Medulla oblongata (tissue), 1 donor: Measurements from ENCODE around the gene TMEM238L.
"Not testable (repeated sequence)": the region's sequence is repeated elsewhere in the genome, so short reads cannot be mapped to it uniquely, and the experiment has no call there.

ENCODE experiments used
- DNase-seq: peaks from one replicate; pipeline ENCODE4 v3.0.0-alpha.2; 2015; ENCODE audit errors: extremely low spot score

Gene TMEM238L, protein sequence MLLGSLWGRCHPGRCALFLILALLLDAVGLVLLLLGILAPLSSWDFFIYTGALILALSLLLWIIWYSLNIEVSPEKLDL

DNA sequence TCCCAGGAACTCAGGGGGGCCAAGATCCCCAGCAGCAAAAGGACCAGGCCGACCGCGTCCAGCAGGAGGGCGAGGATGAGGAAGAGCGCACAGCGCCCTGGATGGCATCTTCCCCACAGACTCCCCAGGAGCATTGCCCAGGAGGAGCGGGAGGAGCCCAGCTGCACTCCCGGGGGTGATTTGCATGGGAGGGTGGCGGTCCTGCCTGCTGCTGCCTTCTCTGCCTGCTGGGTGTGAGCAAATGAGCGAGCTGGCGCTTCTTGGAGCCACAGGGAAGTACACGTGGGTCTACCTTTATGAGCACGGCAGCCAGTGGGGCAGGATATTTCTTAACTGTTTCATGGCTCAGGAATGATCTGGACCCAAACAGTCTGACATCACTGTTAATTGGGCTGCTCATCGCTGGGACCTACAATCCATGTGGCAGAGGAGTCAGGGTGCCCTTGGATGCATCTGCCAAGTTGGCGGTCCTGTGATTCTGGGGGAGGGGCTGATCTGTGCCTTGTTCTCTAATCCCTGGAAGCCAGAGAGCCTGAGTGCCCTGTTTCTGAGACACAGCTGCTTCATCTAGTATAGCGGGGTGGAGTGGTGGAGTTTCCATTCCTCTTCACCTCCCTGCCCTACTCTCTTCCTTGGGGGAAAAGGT lies at the start of gene TMEM238L:
Gene TMEM238L (minus strand): TSS at position 270 of the 646 bp plus-strand sequence. CDS start 136 bp downstream, at position 134.
- no peak for DNase-seq

DNA sequence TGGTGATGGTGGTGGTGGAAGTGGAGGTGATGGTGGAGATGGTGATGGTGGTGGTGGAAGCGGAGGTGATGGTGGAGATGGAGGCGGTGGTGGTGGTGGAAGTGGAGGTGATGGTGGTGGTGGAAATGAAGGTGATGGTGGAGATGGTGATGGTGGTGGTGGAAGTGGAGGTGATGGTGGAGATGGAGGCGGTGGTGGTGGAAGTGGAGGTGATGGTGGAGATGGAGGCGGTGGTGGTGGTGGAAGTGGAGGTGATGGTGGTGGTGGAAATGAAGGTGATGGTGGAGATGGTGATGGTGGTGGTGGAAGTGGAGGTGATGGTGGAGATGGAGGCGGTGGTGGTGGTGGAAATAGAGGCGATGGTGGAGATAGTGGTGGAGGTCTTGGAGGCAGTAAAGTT lies 42.7 kb upstream of the TMEM238L start:
- DNase-seq, result not testable (repeated sequence)

DNA sequence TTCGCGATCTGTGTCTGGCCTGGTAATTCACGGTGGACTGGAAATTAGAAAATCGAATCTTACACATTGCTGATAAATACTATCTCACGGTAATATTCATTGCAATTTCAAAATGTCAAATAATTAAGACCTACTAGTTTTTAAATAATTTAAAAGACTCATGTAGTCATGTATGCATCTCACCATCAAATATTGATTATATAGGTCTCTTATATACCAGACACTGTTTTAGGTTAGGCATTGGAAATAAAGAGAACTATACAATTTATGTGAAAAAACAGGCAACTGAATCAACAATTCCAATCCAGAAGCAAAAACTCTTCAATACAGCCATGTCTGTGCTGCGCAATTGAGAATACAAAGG lies 41.5 kb upstream of the TMEM238L start:
- DNase-seq, result no peak

DNA sequence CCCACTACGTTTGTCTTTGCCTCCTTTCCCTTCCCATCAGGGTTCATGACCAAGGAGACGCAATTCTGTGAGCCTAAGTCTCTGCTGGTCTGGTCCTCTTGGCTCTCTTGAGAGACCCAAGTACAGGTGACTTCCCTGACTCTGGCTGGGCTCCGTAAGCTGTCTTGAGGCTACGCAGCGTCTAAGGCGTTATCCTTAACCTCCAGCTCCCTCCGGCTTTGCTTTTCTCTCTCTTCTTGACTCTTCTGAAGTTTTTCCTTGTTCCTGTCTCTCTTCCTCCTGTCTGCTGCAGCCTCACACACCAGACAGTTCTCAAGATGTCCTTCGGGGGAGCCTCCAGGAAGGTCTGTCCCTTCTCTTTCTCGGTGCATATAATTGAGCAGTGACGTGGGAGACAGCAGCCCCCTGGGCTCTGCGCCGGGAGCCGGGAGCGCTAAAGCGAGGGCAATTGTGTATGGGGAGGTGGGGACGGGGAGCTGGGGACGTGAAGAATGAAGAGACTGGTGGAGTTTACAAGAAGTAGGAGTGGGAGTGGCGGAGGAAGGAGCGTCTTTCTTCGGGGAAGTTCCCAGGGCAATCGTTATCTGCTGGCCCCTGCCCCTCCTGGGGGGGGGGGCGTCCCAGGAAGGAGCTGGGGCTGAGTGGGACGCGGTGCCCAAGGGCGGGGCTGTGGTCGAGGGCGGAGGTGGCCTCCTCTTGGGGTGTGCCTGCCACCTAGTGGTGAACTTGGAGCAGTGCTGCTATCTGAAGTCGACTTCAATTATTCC lies 40.9 kb upstream of the TMEM238L start:
- peak; percentile 87 for DNase-seq

DNA sequence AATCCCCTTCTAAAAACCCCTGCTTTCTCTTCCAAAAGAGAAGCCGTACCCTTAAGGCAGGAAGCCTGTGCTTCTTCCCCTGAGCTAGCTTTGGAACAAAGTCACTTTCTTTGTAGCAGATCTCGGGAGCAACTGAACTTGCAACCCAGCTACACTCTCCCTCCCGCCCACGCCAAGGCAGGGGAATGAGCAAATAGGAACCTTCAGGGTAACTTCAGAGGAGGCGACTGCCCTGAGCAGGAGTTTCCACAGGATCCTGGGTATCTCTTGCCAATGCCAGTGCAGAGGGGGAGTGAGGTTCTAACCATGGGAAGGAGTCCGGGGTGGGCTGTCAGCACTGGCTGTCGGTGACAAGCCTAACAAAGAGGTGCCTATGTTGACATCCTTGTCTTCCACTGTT lies 39.9 kb upstream of the TMEM238L start:
- DNase-seq, result peak; percentile 45

DNA sequence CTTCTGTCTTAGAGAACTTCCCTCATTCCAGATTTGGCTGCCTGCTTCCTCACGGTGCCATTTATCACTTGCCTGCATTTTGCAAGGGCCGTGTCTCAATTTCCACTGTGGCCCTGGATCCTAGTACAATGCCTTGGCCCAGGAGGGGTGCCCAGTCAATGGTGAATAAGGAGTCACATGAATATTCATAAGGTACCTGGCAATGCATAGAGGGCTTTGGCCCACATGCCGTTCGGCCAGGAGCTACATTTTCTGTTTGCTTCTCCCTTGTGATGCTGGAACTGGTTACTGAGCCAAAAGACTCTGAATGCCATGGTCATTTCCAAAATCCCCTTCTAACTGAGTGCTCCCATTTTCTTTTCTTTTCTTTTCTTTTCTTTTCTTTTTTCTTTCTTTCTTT lies 38.8 kb upstream of the TMEM238L start:
- peak; percentile 87 for DNase-seq

DNA sequence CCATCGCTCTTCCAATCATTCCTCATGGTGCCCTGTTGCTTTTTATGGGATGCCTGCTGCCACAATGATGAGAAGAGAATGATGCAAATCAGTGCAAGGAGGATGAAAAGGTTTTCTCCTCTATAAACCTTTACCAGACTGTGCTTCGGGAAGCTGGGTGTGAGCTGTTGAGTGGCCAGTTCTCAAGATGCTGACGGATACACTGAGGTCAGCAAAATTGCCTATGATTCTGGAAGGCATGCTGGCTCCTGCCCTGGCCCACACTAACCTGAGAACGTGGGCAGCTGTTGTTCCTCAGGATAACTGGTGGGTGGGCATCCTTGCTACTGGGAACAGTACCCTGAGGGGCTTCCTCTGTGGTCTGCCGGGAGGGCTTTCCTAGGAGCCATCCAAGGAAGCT lies 34.8 kb upstream of the TMEM238L start:
- no peak for DNase-seq

DNA sequence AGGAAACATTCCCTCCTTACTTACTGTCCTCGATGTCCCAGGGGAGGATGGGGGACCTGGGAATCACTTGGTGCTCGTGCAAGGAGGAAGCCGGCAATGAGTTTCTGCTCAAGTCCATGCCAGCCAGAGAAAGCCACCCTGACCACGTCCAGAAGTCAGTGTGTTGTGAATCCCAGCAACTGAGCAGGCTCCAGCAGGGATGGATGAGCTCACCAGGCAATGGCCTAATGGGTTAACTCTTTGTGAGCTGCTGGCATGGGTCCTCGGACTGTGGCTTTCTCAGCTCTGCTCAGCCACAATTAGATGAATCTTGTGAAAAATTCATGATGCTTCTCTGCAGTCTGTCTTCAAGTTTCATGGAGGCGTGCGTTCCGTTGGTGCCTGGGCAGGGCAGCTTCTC lies 34.0 kb upstream of the TMEM238L start, which contains the start of gene PIRT:
Gene PIRT (minus strand): TSS at position 167 of the 400 bp plus-strand sequence. CDS start 12,442 bp downstream, outside the sequence.
- peak; percentile 32 for DNase-seq

DNA sequence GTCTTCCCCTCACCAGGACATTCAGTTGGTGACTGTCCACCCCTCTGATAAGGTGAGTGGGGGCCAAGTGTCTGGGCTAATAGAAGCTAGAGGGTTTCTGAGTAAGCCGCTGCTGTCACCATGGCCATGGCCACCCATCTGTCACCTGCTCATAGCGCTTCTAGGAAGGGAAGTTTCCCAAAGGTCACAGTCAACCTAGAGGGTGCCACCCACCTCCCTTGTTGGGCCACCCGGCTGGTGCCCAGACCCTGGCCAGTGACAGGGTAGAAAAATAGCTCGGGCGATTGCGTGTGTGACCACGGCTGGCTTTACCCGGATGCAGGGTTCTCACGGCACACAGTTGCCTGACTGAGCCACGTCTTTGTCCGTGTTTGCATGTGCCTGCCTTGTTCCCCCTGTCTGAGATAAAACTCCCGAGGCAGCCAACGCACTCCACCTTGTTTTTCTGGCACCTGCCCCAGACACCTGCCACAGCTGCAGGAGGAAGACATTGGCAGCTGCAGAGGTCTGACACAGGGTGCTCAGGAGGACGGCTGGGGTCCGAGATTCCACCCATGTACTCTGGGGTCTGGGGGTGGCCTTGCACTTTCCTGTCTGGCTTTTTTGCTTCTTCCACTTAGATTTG lies 33.2 kb upstream of the TMEM238L start:
- DNase-seq, result no peak

DNA sequence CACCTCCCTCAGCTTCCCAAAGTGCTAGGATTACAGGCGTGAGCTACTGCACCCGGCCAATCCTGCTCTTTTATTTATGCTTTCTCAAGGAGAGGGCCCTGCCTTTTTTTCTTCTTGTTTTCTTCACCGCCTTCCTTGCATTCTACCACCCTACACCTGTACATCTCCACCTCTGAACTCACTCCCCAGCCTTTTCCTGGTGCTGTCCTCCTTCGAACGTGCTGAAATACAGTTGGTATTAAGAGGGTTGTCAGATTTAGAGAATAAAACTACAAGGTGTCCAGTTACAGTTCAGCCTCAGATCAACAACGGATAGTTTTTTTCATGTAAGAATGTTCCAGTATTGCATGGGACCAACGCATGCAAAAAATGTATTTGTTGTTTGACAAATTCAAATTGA lies 32.2 kb upstream of the TMEM238L start:
- DNase-seq, result no peak

DNA sequence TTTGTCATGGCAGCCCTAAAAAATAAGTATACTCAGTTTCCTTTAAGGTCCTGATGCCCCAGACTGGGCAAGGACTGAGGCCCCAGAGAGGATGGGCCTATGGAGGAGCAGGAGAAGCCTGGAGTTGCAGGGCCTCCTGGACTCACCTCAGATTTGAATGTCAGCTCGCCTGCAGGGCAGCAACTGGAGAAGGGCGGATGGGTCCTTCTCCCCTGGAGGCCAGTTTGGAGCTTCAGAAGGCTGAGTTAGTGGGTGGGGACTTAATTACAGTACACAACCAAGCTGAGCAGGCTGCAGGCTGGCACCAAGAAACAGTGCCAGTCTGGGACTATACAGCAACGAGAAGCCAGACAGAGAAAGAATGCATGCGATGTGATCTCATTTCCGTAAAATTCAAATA lies 27.8 kb upstream of the TMEM238L start:
- no peak for DNase-seq

DNA sequence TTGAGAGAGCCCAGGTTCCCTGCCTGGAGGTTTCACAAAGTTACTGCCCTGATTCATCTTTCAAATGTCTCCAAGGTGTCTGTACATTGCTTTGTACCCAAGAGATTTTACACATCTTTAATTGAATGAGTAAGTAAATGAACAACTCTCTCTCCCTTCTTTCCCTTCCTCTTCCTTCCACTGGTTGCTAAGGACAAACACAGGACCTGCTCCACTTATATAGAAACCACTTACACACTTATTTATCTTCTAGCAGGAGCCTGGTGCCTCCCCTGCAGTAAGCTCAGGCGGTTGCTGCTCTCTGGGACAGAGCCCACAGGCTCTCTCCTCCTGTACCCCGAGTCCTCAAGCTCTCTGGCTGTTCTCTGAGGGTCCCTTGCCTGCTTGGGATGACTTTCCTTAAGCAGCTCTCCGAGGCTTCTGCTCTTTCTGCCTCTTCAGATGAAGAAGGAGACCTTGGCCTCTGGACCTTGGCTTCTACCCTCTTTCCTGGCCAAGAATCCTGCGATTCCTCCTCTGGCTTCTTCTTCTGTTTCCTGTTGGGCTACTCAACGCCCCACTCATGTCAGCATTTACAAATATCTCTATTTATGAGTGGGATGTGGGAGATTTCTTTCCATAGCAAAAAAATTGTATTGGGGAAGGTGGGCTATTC lies 24.1 kb upstream of the TMEM238L start:
- DNase-seq, result no peak

DNA sequence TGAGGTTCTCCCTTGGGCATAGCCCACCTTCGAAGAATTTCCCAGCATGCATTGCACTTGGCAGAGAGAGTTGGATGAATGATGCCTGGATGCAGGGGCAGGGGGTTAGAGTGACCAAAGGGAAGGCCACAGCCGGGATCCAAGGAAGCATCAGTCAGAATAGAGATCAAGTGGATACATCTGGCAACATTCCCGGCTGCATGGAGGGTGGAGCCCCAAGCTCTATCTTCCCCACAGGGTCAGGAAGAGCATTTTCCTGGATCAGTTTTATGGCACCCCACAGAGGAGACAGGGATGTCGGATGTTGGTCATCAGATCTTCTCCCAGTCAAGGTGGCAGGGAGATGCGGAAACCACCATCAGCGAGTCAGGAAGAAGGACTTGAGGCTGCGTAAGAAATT lies 21.0 kb upstream of the TMEM238L start:
- no peak for DNase-seq

DNA sequence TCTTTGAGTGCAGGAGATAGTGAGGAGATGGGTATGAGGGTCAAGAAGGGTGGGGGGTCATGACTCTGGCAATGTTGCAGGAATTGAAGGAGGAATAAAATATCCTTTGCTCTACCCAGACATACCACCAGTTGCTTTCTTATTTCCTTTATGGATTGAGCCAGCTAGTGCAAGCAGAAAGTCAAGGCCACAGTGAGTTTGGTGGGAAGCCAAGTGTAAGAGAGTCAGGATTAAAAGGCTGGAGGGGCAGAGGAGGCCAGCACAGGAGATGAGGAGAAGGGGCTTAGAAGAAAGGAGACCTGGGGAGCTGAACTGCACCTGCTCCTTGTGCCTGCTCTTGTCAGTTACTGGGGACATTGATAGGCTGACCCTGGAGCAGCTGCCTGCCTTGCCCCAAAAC lies 17.9 kb upstream of the TMEM238L start:
- DNase-seq, result no peak

DNA sequence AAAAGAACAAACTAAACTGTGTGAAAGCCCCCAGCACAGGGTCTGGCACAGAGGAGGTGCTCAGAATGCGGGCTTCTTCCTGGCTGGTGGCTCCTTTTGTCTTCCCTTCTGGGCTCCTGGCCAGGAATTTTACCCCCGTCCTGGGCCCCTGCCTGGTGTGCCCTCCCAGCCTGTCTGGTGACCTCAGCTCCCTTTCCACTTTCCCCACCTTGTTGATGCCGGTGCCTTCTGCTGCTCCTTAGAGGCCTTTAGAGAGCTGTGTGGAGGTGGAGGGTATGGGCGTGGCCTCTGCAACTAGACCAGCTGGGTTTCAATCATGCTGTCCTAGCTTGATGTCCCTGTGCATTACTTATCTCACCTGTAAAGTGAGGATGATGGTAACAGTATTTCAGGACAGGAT lies 17.2 kb upstream of the TMEM238L start:
- no peak for DNase-seq

DNA sequence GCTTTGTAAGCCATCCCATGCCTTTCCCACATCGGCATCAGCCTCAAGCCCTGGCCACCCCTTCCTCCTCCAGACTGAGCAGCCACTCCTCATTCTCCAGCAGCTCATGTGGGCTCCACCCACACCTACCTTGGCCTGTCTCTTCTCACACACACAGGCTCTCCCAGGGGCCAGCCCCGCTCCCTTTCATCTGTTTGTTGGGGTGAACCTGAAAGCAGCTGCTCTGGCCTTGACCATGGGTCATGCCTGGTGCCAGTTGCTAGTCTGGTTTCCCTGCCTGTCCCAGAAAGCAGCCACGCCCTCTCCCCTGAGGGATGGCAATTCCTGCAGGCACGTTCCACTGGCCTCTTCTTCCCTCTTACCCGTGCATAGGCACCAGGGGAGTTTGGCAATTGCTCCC lies 11.4 kb upstream of the TMEM238L start:
- no peak for DNase-seq

DNA sequence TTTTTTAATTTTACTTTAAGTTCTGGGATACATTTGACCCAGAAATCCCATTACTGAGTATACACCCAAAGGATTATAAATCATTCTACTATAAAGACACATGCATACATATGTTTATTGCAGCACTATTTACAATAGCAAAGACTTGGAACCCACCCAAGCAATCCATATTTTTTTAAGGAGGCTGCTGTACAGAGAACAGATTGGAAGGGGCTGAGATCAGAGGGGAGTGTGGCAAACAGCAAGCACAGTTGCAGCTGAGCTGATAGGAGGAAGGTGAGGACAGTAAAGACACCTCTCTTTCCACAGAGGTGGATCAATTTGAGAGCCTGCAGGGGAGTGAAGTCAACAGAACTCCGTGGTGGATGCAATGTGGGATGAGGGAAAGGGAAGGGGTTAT lies 10.2 kb upstream of the TMEM238L start:
- DNase-seq, result no peak

DNA sequence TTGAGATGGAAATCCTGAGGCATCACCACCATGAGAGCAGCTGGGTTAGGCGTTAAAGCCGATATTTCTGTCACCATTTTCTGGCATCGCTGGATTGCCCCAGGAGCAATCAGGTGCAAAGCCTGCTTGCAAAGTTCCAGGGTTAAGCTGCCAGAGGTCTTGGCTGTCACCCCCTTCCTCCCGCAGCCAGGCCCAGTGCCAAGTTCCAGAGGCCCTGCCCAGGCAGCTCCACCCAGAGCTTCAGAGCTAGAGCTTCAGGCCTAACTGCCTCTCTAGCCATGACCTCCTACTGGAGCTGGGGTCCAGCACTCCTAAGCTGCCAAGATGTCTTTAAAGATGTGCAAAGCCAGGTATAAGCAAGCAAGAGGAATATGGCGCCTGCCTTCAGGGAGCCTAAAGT lies 8.8 kb upstream of the TMEM238L start:
- no peak for DNase-seq

DNA sequence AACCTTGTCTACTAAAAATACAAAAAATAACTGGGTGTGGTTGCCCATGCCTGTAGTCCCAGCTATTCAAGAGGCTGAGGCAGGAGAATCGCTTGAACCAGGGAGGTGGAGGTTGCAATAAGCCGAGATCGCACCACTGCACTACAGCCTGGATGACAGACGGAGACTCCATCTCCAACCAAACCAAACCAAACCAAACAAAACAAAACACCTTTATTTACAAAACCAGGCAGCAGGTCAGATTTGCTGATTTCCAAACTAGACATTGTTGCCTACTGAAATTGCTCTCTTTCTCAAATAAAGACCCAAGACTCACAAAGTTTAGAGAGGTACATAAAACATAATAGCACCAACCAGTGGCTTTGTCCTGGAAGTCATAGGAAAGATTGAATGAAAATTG lies 5.7 kb upstream of the TMEM238L start:
- DNase-seq, result no peak

DNA sequence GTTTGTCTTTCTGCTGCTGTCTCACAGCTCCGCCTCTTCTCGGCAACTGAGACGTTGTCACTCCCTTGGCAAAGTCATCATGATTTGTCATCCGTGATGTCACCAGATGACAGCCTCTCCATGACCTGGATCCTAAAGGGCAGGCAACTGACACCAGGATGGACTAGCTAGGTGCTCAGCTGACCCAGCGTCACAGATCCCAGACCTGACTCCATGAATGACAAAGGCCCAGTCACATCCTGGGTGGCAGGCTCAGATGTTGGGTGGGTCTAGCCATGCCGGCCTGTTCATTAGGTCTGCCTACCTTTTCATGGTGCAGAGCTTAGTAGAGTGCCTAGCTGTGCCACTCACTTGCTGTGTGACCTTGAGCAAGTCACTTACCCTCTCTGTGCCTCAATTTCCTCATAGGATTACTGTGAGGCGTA lies 3.8 kb upstream of the TMEM238L start:
- DNase-seq, result no peak

DNA sequence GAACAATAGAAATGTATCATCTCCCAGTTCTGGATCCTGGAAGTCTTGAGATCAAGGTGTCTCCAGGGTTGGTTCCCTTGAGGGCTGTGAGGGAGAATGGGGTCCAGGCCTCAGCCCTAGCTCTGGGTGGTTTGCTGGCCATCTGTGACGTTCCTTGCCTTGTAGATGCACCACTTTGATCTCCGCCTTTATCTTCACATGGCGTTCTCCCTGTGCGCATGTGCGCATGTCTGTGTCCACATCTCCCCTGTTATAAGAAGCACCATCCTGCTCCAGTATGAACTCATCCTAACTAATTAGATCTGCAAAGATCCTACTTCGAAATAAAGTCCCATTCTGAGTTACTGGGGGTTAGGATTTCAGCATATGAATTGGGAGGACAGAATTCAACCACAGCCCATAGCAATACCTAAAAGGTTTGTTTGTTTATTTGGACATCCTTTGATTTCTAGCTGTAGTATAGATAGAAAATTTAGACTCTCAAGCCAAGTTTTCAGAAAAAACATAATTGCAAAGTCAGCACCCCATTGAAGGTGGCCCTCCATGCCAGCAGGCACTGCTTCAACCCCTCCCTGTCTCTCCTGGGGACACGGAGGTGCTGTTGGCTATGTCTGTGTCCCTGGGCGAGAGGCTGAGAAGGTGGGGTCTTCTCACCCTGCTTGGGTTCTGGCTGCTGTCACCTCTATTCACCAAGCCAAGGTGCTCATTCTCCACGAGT lies 2.8 kb upstream of the TMEM238L start:
- DNase-seq, result no peak

DNA sequence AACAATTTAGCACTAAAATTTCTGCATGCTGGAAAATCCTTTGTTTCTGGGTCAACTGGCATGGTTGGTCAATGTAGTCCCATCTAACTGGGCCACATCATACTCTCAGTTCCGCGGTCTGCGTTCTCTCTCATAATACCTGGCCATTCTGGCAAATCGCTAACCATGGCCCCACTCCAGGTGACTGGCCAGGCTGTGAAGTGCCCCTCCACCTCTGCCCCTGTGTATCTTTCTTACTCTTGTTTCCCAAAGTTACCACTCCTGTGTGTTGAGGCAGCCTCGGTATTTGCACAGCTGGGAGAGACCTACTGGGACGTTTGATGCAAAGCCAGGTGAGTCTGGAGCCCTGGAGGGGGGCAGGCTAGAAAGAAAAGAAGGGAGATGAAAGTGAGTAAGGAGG lies 2.0 kb upstream of the TMEM238L start:
- no peak for DNase-seq
